Measurements from ENCODE around the gene COPE. TPM values are rescaled to one million over a fixed set of nuclear protein-coding genes. Genes with fewer than 3 reads are reported as not detected.
"Not testable (repeated sequence)": the region's sequence is repeated elsewhere in the genome, so short reads cannot be mapped to it uniquely, and the experiment has no call there.

COPE gene
- 470 and 520 TPM in 2 replicates for total RNA-seq (2014; rRNA removed; shearing (Covaris generic))

GRCh38 chr19:18919086-18919899 lies at the start of gene COPE, which contains the start of gene DDX49:
Gene COPE (minus strand): TSS chr19:18919387. CDS start chr19:18919348, 39 bp downstream.
Gene DDX49 (plus strand): TSS chr19:18919715. CDS start chr19:18919742, 27 bp downstream.
- peak; percentile 100 for DNase-seq (ENCODE audit: low read depth)

GRCh38 chr19:18967358-18968146 lies 48.4 kb upstream of the COPE start:
- DNase-seq (ENCODE audit: low read depth): peak; percentile 36

GRCh38 chr19:18966307-18966706 lies 47.1 kb upstream of the COPE start:
- no peak for DNase-seq (ENCODE audit: low read depth)

DNA sequence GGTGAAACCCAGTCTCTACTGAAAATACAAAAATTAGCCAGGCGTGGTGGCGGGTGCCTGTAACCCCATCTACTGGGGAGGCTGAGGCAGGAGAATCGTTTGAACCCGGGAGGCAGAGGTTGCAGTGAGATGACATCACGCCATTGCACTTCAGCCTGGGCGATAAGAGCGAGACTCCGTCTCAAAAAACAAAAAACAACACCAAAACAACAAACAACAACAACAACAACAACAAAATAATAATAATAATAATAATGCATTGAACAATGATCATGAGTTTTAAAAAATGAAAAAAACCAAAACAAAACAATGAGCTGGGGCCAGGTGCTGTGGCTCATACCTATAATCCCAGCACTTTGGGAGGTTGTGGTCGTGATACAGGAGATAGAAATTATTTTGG lies 44.9 kb upstream of the COPE start:
- DNase-seq (ENCODE audit: low read depth): no peak

- DNase-seq (ENCODE audit: low read depth): no peak
These were observed 42.8 kb upstream of the COPE start for GRCh38 chr19:18961767-18962620.

DNA sequence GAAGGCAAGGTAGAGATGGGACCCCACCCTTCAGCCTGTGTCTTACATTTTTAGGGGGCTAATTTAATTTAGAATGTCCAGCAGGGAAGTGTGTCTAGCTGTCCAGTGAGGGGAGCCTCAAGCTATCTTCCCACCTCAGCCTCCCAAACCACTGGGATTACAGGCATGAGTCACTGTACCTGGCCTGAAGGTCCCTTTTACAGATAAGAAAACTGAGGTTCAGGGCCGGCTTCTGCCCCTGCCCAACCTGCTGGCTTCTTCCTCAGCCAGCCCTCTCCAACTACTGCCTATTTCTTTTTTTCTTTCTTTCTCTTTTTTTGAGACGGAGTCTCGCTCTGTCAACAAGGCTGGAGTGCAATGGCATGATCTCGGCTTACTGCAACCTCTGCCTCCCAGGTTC lies 41.2 kb upstream of the COPE start:
- no peak for DNase-seq (ENCODE audit: low read depth)

DNA sequence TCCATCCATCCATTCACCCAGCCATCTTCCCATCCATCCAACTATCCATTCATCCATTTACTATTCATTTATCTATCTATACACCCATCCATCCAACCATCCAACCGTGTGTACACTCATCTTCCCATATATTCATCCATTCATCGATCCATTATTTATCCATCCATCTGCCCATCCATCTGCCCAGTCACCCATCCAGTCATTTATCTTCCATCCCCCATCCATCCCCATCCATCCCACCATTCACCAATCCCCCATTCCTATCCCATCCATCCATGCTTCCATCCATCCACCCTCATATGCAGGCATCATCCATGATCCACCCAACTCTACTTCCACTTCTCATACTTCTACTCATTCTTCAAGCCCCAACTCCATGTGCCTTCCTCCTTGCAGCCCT lies 35.9 kb upstream of the COPE start:
- no peak for DNase-seq (ENCODE audit: low read depth)

DNA sequence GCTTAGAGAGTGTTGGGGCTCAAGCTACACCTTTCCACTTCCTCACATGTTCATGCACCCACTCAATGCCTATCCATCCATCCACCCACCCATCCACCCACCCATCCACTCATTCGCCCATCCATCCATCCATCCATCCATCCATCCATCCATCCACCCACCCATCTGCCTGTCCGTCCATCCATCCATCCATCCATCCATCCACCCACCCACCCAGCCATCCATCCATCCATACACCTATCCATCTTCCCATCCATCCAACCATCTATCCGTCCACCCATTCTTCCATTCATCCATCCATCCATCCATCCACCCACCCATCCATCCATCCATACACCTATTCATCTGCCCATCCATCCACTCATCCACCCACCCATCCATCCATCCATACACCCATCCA lies 34.9 kb upstream of the COPE start:
- no peak for DNase-seq (ENCODE audit: low read depth)

DNA sequence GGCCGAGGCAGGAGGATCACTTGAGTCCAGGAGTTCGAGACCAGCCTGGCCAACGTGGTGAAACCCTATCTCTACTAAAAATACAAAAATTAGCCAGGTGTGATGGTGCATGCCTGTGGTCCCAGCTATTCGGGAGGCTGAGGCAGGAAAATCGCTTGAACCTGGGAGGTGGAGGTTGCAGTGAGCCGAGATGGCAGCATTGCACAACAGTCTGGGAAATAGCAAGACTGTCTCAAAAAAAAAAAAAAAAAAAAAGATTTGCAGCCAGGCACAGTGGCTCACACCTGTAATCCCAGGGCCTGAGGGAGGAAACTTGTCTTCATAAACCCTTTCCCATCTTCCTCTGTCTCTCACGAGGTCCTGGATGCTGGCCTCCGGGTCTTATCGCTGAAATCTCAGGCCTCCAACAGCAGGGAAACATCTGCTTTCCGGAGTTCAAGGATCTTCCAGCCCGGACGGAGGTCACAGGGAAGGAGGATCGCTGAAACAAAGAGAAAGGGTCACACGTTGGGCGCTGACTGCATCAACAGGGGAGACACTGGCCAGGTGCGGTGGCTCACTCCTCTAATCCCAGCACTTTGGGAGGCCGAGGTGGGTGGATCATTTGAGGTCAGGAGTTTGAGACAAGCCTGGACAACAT lies 33.3 kb upstream of the COPE start:
- not testable (repeated sequence) for DNase-seq (ENCODE audit: low read depth)

DNA sequence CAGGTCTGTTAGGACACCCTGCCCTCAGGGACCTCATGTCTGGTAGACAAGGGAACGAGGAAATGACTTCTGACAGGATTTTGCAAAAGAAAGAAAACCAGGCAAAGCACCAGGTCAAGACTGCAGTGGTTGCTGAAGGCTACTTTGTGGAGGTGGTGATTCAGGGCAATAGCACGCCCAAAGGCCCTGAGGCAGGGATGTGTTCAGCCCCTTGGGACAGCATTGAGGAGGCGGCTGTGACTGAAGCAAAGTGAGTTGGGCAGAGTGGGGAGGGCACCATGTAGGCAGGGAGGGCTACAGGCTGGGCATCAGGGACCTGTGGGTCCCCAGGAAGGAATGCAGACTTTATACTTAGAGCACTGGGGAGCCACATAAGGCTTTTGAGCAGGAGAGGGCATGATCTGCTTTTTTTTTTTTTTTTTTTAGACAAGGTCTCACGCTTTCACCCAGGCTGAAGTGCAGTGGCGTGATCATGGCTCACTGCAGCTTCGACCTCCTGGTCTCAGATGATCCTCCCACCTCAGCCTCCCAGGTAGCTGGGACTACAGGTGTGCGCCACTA lies 32.6 kb upstream of the COPE start:
- peak; percentile 63 for DNase-seq (ENCODE audit: low read depth)

DNA sequence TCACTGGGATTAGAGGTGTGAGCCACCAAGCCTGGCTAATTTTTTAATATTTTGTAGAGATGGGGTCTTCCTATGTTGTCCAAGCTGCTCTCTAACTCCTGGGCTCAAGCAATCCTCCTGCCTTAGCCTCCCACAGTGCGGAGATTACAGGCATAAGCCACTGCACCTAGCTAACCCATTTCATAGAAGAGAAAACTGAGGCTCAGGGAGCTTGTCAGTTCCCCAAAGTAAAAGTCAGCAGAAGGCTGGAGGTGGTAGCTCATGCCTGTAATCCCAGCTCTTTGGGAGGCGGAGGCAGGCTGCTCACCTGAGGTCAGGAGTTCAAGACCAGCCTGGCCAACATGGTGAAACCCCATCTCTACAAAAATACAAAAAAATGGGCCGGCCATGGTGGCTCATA lies 30.7 kb upstream of the COPE start:
- DNase-seq (ENCODE audit: low read depth): no peak

DNA sequence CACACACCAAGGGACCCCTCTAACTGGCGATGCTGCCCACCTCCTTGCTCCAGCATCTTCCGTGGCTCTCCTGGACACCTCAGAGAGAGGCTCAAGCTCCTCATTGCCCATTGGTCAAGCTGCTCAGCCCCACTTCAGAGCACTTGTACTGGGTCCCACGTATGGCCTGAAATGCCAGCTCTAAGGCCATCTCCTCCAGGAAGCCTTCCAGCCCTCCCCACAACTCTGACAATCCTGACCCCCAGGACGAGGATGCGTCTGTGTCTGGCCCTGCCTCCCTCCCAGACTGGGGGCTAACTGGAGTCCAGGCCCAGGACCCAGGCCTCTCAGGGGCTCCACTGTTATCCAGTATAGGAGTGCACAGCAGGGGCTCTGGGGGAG lies 29.8 kb upstream of the COPE start:
- DNase-seq (ENCODE audit: low read depth): no peak

DNA sequence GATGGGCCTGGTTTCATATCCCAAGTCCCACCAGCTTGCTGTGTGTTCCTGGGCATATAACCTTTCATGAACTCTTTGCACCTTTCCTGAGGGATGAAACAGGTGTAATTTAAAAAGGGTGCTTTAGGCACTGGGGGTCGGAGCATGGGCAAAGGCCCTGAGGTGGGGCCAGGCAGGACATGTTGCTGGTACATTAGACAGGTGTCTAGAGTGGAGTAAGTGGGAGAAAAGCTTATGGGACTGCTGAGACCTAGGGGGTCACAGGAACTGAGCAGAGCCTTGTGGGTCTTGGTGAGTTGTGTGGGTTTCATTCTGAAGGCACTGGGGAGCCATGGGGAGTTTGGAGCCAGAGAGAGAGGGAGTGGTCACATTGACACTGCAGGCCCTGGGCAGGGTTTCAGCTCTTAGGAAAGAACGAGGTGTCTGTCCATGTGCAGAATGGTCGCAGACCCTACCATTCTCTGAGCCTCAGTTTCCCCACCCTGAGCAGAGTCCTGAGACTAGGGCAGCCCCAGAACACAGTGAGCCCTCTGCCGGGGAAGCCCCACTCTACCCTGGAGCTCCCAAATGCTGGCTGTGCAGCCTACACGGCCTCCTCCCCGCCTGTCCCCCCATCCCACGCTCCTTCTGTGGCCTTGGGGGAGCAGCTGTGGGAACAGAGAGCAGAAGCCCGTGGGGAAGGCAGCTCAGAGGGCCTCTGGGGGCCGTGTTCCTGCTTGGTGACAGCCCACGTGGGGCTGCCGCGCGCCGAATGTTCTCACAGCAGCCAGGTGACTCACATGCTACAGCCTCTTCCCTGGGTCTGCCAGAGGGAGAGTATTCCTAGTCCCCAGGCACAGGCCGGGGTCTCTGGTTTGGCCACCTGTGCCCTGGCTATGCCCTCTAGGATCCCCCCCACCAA lies 29.1 kb upstream of the COPE start:
- DNase-seq (ENCODE audit: low read depth): no peak

DNA sequence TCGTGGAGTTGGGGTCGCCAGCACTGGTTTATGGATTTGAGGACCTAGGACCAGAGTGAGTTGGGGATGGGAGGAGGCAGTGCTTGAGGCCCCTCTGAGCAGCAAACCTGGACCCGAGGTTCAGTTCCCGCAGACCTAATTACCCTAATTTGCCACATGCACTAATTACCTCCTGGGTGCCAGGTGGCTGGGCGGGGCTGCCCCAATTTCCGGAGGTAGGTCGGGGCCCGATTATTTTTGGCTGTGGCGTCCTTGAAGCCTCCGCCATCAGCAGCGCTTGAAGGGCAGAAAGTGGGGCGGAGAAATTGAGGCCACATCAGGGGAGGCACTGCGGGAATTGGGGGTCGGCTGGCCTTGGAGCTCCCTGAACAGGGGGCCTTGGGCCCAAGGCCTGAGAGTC lies 27.7 kb upstream of the COPE start:
- DNase-seq (ENCODE audit: low read depth): no peak

- DNase-seq (ENCODE audit: low read depth): no peak
These were observed 27.1 kb upstream of the COPE start for GRCh38 chr19:18946335-18946734.

DNA sequence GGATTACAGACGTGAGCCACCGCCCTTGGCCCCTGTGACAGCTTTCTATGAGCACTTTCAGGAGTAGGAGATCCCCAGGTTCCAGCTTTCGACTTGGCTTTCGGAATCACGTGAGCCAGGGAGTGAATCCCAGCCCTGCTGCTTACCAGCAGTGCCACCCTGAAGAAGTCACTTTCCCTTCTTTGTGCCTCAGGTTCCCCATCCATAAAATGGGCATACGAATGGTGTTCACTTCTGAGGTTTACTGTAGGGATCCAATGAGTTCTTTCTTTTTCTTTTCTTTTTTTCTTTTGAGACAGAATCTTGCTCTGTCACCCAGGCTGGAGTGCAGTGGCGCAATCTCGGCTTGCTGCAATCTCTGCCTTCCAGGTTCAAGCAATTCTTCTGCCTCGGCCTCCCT lies 26.1 kb upstream of the COPE start:
- DNase-seq (ENCODE audit: low read depth): no peak

- DNase-seq (ENCODE audit: low read depth): no peak
These were observed 24.3 kb upstream of the COPE start for GRCh38 chr19:18943465-18943864.

- no peak for DNase-seq (ENCODE audit: low read depth)
These were observed 23.5 kb upstream of the COPE start for GRCh38 chr19:18942692-18943091.

DNA sequence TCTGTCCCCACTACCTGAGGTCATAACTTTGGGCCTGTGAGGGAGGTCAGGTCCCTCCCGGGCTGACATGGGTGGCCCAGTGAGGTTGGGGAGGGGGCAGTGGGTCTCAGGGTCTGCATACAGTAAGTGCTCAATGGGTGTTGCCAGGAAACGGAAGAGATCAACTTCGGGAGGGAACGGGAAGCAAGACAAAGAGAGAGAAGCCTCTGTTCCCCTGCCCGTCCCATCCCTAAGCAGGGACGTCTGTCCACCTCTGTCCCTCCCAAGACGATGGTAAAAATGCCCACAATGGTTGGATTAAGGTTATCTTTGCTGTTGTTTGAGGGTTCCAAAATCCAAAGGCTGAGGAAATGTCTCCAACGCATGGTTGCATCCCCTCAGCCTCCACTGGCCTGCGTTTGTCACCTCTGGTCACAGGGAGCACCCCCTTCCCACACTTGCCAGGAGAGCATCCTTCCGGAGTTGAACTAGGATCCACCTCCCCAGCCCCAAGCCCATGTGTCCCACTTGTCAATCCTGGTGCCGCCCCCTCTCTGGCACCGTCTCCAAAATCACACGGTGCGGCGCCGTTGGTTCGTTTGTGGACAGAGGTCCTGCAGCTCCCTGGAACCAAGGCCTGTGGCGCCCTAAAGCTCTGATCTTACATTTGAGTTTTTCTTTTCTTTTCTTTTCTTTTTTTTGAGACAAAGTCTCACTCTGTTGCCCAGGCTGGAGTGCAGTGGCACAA lies 22.6 kb upstream of the COPE start:
- DNase-seq (ENCODE audit: low read depth): no peak
